Ovary (tissue), 9 donors: ENCODE data around the gene TBL1X. TPM values are rescaled to one million over a fixed set of nuclear protein-coding genes. Genes with fewer than 3 reads are reported as not detected.

ENCODE experiments used
- DNase-seq, 5 donors: peaks; one replicate each; pipeline ENCODE4 v3.0.0-alpha.2; 2019 to 2020
- H3K27ac ChIP-seq, 2 donors: fragments of 200-600 bp; one replicate each; pipeline versions ENCODE4 v1.5.1 to v1.8.0; 2019 to 2022
- H3K27me3 ChIP-seq: fragments of 200-600 bp; one replicate; pipeline ENCODE4 v1.8.0; 2022
- H3K36me3 ChIP-seq: fragments of 200-600 bp; sonication (generic); one replicate; pipeline ENCODE4 v1.5.1; 2019
- H3K4me1 ChIP-seq: one replicate; pipeline ENCODE4 v1.8.1; 2013; ENCODE audit warnings: mild to moderate bottlenecking, moderate library complexity; ENCODE audit not compliant: insufficient read depth
- H3K4me3 ChIP-seq: fragments of 200-600 bp; sonication (generic); one replicate; pipeline ENCODE4 v1.5.1; 2017
- H3K9me3 ChIP-seq, 2 donors: fragments of 200-600 bp in 1 of 2; sonication (generic) in 1 of 2; one replicate each; pipeline versions ENCODE4 v1.5.1 to v1.8.1; 2013 to 2019; ENCODE audit warnings: mild to moderate bottlenecking in 1 of 2, moderate library complexity in 1 of 2
- EP300 ChIP-seq: sonication (generic); formaldehyde crosslinking; IDR thresholded peaks from one replicate; pipeline ENCODE4 v1.6.1; 2017; ENCODE audit warnings: antibody characterized with exemption
- POLR2A ChIP-seq: fragments of 450-650 bp; IDR thresholded peaks from one replicate; pipeline ENCODE4 v1.6.1; 2017; ENCODE audit warnings: antibody characterized with exemption, mild to moderate bottlenecking, moderate library complexity
- WGBS, 3 donors: extraction: QIAGEN DNeasy Blood & Tissue Kit in 1 of 3; methylation state at CpG; one replicate each; pipeline versions ENCODE4 v1.1.5 to v1.1.7; 2013 to 2017; 5-methylcytosine and 5-hydroxymethylcytosine counted together
- intact Hi-C, 4 donors: fragments of 100-400 bp; cut with DNase I; formaldehyde crosslinking; loops; one replicate each; pipeline versions ENCODE4 v1.11.0 to v1.15.1; 2022 to 2023
- polyA plus RNA-seq, 2 donors: library from polyadenylated mRNA; stranded (reverse); fragments of 200-250 nt in 1 of 2; fragments of 350-450 nt in 1 of 2; fragmentation: Illumina TruSeq in 1 of 2; extraction: RNeasy Lipid Tissue Mini Kit (QIAGEN cat#74804) in 1 of 2; gene quantifications; one replicate each; pipeline ENCODE4 v1.2.3, GENCODE V29; 2013 to 2014
- total RNA-seq, 7 donors: library from RNA; depleted of rRNA in 2 of 7; stranded (reverse); fragments of >200 nt in 2 of 7; fragmentation: NEBNext Ultra II Directional in 3 of 7; extraction: Animal tissue kit (Norgen Biotek cat#: 25700) in 3 of 7; gene quantifications; one replicate each; pipeline versions ENCODE4 v1.1.0 to v1.2.4, GENCODE V29; 2016 to 2023
- TF ChIP-seq, protein P1 (sequence below), 3 donors: fragments of 450-650 bp in 2 of 3; fragments of 200-600 bp in 1 of 3; IDR thresholded peaks; one replicate each; pipeline versions ENCODE4 v1.5.1 to v1.8.0; 2016 to 2022; ENCODE audit warnings: antibody characterized with exemption in 3 of 3, mild to moderate bottlenecking in 1 of 3
- donor health status: DM: no; HTN: no; CAD: no; lungs with moderate emphysema.
- donor health status: DM: no; HTN: no; CAD: no.
- donor health status: Bipolar disorder and iron deficiency.
- donor health status: DM: yes; HTN: yes; CAD: no.
- donor health status: DM: no; HTN: no; CAD: no.
- donor health status: DM: yes; HTN: yes; CAD: no.

TBL1X gene
- total and polyA plus RNA-seq, 9 donors: 11.3 to 50.5 (median 32.0) TPM

DNA sequence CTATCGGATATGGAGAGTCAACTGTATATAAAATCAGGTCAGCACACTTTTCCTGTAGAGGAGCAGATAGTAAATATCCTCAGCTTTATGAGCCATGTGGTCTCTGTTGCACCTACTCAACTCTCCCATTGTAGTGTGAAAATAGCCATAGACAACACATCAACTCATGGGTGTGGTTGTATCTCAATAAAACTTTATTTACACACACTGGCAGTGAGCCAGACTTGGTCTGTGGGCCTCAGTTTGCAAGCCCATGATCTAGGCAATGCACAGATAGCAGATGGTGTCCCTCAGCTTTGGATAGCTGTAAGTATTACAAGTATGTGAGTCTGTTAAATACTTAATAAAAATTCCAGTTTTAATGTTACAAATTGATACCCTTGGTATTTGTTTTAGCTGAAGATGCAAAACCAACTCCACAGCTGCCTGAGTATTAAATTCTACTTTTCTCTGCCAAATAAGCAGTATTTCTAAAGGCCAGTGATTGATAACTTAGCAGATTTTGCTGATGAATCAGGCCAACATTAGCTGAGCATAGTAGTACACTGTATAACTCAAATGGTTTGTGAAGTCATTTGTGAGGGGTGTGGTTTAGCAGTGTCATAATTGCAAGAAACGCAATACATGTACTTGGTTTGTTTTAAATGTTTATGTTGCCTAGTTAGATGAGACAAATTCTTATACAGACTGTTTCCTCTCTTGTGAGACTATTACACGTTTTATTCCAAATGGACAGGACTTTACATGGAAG is 213.5 kb downstream of the TBL1X start:
- TF ChIP-seq EP300 (no peak), POLR2A (no peak)
- TF ChIP-seq, protein P1, sequence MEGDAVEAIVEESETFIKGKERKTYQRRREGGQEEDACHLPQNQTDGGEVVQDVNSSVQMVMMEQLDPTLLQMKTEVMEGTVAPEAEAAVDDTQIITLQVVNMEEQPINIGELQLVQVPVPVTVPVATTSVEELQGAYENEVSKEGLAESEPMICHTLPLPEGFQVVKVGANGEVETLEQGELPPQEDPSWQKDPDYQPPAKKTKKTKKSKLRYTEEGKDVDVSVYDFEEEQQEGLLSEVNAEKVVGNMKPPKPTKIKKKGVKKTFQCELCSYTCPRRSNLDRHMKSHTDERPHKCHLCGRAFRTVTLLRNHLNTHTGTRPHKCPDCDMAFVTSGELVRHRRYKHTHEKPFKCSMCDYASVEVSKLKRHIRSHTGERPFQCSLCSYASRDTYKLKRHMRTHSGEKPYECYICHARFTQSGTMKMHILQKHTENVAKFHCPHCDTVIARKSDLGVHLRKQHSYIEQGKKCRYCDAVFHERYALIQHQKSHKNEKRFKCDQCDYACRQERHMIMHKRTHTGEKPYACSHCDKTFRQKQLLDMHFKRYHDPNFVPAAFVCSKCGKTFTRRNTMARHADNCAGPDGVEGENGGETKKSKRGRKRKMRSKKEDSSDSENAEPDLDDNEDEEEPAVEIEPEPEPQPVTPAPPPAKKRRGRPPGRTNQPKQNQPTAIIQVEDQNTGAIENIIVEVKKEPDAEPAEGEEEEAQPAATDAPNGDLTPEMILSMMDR (IDR thresholded peaks at IDR 0.05): no peak
- H3K36me3 ChIP-seq: no peaks in the 10 kb centered on the region
- intact Hi-C loops: no loop called here
- H3K27me3 ChIP-seq: no peaks in the 10 kb centered on the region
- H3K4me1 ChIP-seq: no peaks in the 10 kb centered on the region
- no peak overlapping the region for H3K27ac ChIP-seq
- H3K9me3 ChIP-seq: no peaks in the 10 kb centered on the region
- no peak for DNase-seq
- WGBS, 3 donors: 85 to 91% (median 91%) methylated on average over 3 of the region's 3 CpGs
- H3K4me3 ChIP-seq: no peak overlapping the region

DNA sequence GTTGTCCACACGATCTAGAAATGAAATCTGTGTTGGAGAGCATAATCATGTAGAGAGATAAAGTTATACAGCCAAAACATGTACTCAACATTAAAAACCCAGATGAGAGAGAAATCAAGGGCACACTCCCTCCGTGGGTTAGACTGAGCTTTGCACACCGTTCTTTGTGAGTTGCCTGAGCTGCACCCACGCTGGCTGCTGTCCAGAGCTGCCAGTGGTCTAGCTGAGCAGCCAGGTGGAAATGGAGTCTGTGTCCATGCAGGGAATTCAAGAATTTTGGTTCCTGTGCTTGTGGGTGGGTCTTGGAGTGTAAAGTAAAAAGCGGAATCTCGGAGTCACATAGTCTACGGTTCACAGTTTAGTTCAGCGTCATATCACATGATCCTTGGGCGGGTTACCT is 216.2 kb downstream of the TBL1X start:
- Histone ChIP-seq H3K9me3 (no peaks in the 10 kb centered on the region), H3K4me3 (no peak overlapping the region), H3K27me3 (no peaks in the 10 kb centered on the region), H3K27ac (no peak overlapping the region), H3K4me1 (no peaks in the 10 kb centered on the region), H3K36me3 (no peaks in the 10 kb centered on the region)
- 81 to 85% (median 81%) methylated on average over 9 of the region's 9 CpGs for WGBS, 3 donors
- TF ChIP-seq, protein P1 (IDR thresholded peaks at IDR 0.05): no peak
- TF ChIP-seq POLR2A (no peak), EP300 (no peak)
- no peak for DNase-seq
- intact Hi-C loops: loop anchor here in 1 of 4 donors (10.0 kb wide), 1 partner anchor 806 kb away; no protein-coding TSS in a partner anchor

DNA sequence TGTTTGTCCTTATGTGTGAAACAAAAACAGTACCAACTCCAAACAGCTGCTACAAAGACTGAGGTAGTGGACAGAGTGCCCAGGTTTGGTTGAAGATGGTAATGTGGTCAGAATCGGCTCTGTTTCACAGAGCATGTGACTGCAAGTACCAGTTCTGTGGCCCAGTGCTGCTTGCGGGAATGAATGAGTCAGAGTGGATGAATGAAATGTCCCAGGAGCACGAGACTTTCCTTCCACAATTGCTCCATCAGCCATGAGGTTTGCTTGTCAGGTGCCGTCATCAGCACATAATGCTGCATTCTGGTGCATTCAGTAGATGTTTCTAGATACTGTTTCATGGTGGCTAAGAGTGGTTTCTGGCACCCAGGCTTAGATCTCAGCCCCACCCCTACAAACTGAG is 216.6 kb downstream of the TBL1X start:
- WGBS, 3 donors: 84 to 88% (median 86%) methylated on average over 4 of the region's 4 CpGs
- intact Hi-C loops: loop anchor here in 1 of 4 donors (10.0 kb wide), 1 partner anchor 807 kb away; no protein-coding TSS in a partner anchor
- Histone ChIP-seq H3K4me3 (no peak overlapping the region), H3K27me3 (no peaks in the 10 kb centered on the region), H3K27ac (no peak overlapping the region), H3K4me1 (no peaks in the 10 kb centered on the region), H3K36me3 (no peaks in the 10 kb centered on the region), H3K9me3 (no peaks in the 10 kb centered on the region)
- TF ChIP-seq EP300 (no peak), POLR2A (no peak)
- TF ChIP-seq, protein P1 (IDR thresholded peaks at IDR 0.05): no peak
- DNase-seq: no peak

DNA sequence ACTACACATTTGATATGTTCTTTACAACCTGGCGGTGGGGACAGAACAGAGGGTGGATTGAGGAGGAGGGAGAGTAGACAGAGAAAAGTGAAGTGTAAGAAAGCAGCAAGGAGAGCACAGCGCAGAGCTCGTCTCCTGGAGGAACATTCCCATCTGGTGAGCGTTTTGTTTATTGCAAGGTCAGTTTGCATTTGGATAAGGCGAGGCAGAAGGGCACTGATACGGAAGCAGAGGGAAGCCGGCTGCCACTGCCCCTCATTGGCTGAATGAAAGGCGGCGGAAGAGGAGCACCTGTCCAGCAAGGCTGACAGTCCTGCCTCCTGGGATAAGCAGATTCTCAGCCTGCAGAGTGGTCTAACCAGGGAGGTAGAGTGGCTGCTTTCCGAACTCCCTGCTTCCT is 217.6 kb downstream of the TBL1X start:
- intact Hi-C loops: loop anchor here in 1 of 4 donors (10.0 kb wide), 1 partner anchor 808 kb away; no protein-coding TSS in a partner anchor
- TF ChIP-seq, protein P1 (IDR thresholded peaks at IDR 0.05): peak in 1 of 3 donors; percentile 18
- no peak for TF ChIP-seq EP300
- 20 to 35% (median 22%) methylated on average over 10 of the region's 10 CpGs for WGBS, 3 donors
- Histone ChIP-seq H3K9me3 (no peaks in the 10 kb centered on the region), H3K36me3 (no peaks in the 10 kb centered on the region), H3K27ac (no peak overlapping the region), H3K4me3 (no peak overlapping the region), H3K27me3 (no peaks in the 10 kb centered on the region), H3K4me1 (no peaks in the 10 kb centered on the region)
- peak in 3 of 5 donors; percentile 14 to 23 (median 23) for DNase-seq
